GM19463 (cell line): Measurements from ENCODE around the gene TKT.

ENCODE experiments used
- ATAC-seq: cut with Tn5 transposase; IDR thresholded peaks from one replicate; pipeline ENCODE4 v1.9.1; 2021; ENCODE audit warnings: mild to moderate bottlenecking, moderate library complexity; ENCODE audit not compliant: unreplicated experiment

The TKT gene

DNA sequence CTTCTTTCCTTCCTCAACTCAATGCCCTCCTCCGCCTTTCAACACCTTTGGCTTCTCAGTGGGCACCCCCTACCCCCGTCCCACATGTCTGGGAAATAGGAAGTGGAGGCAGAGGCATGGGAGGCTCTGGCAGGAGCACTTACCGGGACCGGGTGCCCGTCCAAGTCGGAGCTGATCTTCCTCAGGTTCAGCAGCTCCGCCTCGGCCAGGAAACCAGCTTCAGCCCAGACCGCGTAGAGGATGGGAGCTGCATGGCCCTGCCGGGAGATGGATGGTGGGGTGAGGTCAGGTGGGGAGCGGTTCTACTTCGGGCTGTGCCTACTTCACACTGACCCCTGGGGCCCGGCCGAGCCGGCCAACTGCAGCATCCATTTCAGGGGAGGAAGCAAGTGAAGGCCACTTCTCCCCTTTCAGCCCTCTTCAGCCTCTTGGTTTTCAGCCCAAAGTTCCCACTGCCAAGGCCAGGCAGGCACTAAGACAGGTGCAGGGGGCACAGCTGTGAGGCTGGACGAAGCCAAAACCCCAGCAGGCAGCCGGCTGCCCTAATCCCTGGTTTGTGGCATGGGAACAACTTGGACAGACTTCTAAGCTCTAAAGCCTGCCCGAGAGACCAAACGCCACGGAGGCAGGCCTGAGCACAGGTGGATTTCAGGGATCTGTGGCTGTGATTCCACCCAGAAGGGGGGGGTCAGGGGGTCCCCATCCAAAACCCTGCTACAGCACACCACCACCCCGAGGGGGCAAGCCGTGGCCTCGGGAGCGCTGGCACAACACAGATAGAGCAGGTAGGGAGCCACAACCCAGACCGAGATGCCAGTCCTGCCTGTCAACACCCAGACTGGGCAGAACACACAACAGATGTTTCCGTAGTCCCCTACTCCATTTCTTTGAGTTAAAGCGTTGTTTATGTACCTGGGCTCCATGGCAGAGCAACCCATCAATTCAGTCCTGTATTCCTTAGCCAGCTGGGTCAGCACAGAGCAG is 14.5 kb downstream of the TKT start:
- no peak for ATAC-seq

DNA sequence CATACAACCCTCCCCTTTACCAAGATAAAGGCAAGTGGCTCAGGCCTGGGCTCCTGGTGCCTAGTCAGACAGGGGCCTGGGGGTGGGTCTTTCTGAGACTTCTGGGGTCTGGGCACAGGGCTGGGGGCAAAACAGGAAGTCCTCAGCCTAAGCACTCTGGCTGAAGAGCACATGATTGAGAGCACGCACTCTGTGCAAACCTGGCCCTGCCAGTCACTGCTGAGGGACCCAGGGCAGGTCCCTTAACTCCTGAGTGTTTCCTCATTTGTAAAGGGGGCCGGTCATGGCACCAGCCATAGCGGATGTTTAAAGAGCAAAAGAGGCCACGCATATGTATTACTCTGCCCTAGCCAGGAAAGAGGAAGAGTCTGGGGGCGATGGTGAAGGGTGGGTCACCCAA is 16.0 kb downstream of the TKT start:
- ATAC-seq, result no peak

DNA sequence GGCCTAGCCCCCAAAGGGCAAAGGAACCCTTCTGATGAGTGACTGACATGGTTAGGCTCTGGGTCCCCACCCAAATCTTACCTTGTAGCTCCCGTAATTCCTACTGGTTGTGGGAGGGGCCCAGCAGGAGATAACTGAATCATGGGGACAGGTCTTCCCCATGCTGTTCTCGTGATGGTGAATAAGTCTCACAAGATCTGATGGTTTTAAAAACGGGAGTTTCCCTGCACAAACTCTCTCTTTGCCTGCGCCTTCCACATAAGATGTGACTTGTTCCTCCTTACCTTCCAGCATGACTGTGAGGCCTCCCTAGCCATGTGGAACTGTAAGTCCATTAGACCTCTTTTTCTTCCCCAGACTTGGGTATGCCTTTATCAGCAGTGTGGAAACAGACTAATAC is 16.9 kb downstream of the TKT start:
- ATAC-seq, result no peak

DNA sequence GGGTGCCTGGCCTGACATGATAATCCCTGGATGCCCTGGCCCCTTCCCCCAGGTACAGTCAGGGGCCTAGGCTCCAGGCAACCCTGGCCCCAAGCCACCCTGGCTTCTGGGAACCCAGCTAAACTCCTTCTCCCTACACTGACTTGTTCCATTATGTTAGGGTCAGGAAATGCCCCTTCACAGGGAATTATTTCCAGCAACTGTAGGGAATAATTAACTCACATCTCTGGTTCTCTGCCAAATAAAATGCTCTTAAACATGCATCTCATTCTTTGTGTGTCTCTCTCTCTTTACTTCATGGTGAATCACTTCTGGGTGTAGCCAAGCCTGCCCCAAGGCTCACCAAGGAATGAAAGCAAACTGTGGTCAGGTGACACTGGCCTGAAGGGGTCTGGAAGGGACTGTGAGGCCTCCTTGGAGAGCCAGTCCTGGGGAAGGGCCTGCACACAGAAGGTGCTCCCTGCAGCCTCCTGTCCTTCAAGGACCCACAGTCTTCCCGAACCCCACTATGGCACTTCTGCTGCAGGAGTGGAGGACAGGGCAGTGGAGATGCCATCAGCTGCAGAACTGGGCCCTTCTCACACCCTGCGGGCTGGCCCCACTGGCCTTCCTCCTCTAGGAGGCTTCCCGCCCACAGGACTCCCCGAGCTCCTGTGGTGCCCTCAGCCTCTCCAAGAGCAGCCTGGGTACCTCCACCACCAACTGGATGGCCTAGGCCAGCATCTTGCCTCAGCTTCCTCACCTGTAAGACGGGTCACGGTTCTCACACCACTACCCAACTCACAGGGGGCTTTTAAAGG is 17.6 kb downstream of the TKT start:
- ATAC-seq, result no peak

DNA sequence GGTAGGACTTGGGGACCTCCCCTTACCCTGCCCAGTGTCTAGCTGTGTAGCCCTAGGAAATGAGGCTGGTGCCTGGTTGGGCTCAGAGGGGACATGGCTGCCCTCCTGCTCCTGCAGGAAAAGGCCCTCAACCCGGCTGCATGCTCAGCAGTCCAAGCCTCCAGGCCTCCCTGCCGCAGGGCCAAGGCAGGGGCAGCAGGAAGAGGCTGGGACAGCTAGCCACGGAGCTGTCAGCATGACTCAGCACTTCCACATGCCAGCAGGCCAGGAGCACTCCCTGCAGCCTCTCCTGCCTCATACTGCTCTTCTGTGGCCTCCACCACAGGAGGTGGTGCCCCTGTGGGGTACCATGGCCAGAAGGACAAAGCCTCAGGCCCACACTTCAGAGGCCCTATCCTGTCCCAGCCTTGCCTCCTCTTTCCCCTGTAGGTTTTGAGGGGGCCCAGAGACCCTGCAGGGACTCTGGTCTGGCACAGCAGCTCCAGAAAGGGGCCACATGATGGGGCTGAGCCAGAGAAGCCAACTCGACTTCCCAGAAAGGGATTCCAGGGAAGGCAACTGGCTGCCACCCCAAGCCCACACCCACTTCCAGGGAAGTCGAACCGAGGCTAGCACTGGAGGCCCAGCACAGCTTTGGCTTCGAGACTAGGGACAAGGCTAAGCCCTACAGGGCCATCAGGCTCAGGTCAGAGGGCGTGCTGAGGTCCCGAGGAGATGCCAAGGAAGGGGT is 19.5 kb downstream of the TKT start:
- no peak for ATAC-seq

DNA sequence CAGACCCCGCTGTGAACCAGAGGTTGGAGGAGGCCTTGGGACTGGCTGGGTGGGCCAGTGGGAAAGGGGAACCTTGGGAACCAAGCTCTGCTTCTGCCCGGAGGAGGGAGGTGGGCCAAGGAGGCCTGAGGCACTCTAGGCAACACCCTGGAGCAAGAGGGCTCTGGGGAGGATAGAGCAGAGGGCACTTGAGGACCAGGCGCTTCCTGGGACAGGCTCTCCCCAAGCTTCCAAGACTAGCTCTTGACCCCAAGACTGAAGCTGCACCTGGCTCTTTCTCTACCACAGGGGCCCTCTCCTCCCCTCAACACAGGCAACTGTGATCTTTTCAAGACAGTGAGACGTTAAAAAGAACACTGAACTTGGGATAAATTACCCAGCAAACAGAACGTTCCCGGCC is 20.3 kb downstream of the TKT start:
- no peak for ATAC-seq

DNA sequence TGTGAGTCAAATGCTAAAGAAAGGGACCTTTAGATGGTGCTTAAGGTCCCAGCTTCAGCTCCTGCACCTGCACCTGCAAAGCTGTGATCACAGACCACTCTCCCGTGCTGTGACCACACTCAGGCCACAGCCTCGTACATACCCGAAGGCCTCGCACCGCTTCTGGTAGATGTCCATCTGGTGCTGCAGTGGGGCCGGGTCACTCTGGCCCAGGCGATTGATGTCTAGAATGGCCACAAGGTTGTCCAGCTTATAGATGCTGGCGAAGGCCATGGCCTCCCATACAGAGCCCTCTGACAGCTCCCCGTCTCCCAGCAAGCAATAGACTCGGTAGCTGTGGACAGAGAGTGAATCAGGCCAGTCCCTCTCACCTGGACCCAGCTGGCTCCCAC is 21.0 kb downstream of the TKT start:
- no peak for ATAC-seq

DNA sequence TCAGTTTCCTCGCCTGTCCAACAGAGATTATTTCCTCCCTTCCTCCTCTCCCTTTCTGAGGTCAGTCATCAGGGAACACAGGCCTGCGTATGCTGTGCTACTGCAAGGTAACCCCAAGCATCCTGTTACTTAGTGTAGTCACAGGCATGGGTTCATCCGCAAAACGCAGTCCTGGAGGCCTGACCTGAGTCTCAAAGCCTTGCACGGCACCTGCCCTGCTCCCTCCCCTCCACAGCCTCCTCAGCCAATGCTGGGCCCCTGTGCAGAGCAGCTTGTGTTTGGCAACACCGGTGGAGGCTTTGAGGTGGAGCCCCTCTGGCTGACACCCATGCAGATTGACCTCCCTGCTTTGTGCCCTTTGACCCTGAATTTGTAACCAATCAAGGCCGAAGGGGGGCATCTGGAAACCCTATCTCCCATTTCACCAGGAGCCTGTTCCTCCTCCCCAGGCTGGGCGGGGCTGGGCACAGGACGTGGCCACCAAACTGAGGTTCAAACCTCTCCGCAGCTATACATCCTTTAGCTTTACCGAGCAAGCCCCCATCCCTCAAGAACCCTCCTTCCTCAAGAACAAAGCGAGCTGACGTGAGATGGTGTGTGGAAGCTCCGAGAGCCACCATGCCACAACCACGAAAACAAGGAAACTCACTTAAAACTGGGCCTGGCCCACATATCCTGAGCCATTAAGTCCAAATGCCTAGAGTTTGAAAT is 21.5 kb downstream of the TKT start:
- ATAC-seq, result no peak

DNA sequence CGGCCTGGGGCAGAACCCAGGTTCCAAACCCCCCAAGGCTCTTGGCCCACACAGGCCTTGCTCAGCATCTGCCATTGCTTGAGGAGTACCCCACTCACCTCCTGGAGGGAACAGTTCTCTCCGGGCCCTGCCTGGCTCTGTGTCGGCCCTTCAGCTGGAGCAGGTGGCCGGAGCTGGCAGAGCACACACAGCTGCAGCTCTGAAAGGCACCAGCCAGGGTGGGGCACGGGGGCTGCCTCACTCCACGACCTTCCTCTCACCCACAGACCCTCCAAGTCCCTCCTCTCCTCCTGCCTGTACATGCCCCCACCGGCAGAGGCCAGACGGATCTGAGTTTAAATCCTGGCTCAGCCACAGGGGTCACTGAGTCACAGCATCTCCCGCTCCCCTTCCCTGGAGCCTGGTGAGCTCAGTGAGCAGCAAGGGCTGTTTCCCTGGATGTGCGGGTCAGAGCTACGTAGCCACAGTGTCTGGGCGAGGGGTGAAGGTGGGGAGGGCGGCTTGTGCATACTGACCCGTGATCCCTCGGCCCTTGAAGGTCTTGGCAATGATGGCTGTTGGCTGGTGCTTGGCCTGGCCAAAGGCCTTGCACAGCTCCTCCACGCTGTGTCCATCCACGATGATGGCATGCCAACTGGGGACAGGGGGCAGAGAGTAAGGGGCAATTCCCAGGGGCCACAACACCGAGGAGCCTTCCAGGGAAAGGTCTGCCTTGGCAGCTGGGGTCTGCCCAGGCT is 23.0 kb downstream of the TKT start:
- ATAC-seq, result no peak

DNA sequence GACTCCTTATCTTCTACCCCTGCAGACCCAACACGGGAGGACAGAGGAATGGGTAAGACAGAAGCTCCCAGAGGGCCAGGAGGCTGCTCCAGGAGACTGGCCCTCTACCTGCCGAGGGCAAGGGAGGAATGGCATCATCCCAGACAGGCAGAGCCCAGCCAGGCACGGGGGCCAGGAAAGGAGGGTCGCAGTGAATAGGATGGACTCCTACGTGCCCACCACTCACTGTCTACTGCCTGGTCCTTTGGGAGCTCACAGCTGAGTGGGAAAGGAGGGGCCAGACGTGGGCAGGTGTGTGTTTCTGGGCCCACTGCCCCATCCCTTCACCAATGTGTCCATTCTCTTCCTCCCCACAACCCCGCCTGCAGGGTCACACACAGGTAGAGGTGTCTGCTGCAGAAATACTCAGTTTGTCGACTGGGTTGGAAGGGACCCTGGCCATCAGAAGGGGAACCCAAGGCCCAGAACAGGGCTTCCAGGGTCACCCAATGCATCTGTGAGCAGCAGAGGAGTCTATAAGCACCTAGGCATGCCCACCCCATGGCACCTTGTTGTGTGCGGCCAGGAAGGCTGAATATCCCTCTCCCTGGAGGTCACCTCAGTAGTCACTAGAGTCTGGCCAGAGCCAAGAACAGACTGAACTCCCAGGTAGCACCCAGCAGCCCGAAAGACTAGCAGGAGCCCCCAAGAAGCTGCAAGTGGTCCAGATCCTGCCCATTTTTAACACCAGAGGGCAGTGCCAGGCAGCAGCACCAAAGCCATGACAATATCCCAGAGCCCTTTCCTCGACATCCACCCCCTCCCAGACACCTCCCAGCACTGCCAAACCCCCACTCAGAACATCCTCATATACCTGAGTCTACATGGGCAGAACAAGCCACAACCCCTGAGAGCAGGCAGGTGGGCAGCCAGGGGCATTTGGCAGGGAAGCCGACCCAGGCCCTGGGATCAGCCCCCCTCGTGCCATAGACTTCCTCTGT is 24.0 kb downstream of the TKT start:
- no peak for ATAC-seq

DNA sequence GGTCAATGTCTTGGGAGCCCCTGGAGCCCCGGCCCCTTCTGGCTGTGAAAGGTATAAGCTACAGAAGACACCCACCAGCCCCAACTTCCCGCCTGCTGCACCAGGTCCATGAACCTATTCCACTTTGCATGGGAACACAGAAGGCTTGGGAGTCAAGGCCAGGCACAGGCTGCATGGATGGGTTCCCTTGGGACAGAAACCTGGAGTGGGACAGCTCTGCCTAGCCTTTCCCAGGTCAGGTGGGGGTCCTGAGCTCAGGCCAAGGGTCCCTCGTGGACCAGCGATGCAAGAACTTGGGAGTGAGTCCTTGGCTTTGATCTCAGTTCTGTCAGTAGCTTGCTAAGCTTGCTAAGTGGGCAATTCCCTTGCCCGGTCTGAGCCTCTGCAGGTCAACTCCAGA is 25.0 kb downstream of the TKT start:
- no peak for ATAC-seq

DNA sequence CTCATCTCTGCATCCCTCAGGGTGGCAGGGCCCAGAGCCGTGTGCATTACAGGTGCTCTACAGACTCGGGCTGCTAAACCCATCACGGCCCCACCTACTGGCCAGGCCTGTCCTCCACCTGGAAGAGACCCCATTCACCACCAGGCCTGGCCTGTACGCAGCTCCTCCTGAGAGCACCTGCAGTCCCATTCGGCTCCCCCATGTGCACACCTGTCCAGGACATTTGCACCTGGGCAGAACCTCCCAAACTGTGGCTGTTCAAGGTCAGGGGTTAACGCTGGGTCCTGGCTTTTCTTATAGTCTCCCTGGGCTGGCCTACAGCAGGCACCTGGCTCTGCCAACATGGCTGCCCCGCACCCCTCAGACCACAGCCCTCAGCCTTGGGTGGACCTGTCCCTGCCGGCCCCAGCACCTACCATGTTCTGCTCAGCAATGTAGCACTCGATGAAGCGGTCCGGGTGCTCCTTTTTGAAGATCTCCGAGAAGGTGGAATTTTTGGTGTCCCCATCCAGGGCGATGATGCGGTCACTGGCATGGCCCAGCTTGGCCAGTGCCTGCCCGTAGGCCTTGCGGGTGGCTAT is 25.7 kb downstream of the TKT start:
- no peak for ATAC-seq

DNA sequence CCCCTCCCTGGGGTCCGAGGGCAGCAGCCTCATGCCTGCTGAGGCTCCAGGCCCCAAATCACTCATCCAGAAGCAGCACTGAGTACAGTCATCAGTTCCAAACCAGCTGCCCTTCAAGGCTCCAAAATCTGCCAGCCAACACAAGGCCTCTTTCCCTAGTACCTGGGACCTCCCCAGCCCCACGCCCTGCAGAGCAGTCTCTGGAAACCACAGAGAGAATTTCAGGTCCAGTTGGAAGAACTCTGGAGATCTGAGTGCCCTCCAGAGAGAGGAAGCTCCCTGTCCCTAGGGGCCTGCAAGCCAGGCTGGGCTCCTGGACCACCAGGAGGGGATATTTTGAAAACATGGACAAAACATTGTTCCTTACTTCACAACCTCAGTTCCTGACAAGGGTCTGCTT is 26.2 kb downstream of the TKT start:
- ATAC-seq, result no peak

DNA sequence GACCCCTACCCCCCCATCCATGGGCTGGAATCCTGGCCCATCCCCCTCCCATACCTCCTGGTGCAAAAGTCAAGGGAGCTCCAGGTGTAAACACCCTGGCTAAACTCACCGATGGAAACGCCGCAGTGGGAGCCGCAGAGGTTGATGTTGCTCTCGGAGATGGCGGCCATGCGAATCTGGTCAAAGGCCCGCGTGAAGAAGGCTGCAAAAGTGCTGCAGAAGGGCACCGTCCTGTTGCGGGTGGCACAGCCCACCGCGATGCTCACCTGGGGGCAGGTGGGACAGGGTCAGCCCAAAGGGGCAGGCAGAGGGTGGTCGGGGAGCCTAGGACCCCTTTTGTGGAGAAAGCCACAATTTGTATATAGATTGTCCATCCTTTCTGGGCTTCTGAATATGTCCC is 26.7 kb downstream of the TKT start:
- no peak for ATAC-seq

DNA sequence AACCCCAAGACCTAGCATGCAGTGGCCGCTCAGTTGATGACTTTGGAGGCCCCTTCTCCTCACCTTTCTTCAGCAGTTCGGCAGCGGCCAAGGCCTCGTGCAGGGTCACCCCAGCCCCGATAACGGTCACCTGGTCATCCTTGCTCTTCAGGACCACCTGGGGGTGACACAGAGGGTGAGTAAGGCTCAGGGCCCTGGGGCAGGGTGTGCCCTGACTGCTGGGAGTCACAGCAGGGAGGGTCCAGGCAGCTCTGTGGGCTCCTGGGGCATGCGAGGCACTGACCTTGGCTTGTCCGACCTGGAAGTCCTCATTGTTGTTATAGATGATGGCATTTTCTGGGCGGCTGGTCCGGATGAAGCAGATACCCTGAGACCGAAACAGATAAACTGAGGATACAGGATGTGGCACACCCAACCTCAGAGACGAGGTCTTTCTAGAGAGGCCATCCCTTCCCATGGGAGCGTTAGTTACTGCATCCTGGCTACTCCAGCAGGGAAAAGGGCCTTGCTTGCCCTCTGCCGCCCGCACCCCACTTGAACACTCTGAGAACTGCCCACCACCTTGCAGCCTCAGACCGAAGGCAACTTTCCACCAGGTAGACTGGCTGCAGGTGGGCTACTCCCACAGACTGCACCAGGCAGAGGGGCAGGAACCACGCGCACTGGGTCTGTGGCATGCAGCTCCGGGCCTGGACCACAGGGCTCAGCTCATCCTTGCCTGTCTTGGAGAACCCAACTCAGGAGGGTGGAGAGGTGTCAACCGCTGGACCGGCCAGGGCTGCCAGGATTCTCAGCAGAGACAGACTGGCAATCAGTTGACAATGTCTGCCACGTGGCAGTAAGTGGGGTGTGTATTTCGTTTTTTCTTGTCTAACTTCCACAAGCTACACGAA is 27.6 kb downstream of the TKT start:
- no peak for ATAC-seq

DNA sequence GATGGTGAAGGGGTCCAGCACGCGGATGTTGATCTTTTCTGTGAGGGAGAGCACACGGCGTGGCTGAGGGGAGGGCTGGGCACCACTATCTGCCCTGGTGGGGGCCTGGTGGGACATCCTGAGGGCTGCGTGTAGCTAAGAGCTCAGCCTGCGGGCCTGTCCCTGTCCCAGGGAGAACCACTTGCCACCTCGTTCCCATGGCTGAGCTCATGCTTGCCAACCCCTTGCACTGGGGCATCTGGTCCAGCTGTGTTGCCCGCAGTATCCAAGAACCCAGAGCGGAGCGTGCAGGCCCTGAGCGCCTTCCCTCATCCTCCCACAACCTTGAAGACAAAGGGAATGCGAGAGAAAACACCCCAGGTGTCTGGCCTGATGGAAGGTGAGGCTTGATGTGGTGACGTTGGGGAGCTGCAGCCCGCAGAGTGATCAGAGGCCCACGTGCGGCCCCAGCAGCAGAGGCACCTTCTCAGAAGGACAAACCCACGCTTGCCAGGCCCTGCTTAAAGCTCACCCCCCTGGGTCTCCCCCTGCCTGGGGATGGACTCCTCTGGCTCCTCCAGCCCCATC is 28.9 kb downstream of the TKT start:
- ATAC-seq, result no peak

DNA sequence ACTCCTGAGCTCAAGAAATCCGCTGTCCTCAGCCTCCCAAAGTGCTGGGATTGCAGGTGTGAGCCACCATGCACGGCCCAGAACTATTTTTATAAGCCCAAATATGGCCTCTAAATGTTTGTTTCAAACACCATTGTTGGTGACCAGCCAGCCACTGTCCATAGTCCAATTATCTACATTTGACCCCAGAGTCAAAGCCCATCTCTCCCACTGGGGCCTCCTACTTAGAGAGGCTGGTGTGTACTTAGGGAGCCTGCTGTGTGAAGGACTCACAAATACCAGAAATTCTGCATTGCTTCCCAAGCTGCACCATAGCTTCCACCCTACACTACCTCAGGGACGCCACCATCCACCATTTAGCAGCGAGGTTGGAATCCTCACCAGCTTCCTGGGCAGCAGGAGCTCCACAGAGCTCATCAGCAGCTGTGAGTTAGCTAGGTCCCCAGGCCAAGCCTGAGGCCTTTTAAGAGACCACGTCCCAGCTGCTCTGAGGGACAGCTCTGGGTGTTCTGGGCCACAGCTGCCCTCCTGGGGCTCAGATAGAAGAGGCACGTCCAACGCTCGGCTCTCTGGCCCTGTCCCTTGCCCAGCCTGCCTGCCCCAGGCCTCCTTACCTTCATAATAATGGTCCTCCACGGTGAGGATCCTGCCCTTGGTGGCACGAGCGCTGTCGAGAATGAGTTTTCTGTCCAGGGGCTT is 29.5 kb downstream of the TKT start:
- ATAC-seq, result no peak
